ENCODE measurements around the gene EFHC1. TPM values are rescaled to one million over a fixed set of nuclear protein-coding genes. Genes with fewer than 3 reads are reported as not detected.
A peak's percentile ranks its signal among the peaks of the same experiment; 100 is the strongest.
"Not testable (repeated sequence)": the region's sequence is repeated elsewhere in the genome, so short reads cannot be mapped to it uniquely, and the experiment has no call there.

EFHC1 gene
- total RNA-seq (2014; rRNA removed; shearing (Covaris generic)) = 28.7 and 35.3 TPM in 2 replicates
- 41.8 and 64.7 TPM in 2 replicates for polyA plus RNA-seq (2014; cell fraction: nucleus; rRNA removed)

GRCh38 chr6:52419809-52420667, at the start of gene EFHC1:
EFHC1 (plus strand) TSS chr6:52420342; CDS start chr6:52420411, 69 bp downstream.
- peak; percentile 93 for DNase-seq (ENCODE audit: extremely low read depth, low read depth)

- DNase-seq (ENCODE audit: extremely low read depth, low read depth) = no peak
Measured at GRCh38 chr6:52371656-52372191, 48.4 kb upstream of the EFHC1 start.

- no peak for DNase-seq (ENCODE audit: extremely low read depth, low read depth)
Measured at GRCh38 chr6:52373151-52373690, 46.9 kb upstream of the EFHC1 start.

- no peak for DNase-seq (ENCODE audit: extremely low read depth, low read depth)
Measured at GRCh38 chr6:52374247-52374646, 45.9 kb upstream of the EFHC1 start.

- no peak for DNase-seq (ENCODE audit: extremely low read depth, low read depth)
Measured at GRCh38 chr6:52375780-52376556, 44.2 kb upstream of the EFHC1 start.

GRCh38 chr6:52376763-52377162, 43.4 kb upstream of the EFHC1 start:
- no peak for DNase-seq (ENCODE audit: extremely low read depth, low read depth)

GRCh38 chr6:52377538-52378221, 42.5 kb upstream of the EFHC1 start:
- DNase-seq (ENCODE audit: extremely low read depth, low read depth) = no peak

GRCh38 chr6:52381249-52381648, 38.9 kb upstream of the EFHC1 start:
- no peak for DNase-seq (ENCODE audit: extremely low read depth, low read depth)

- DNase-seq (ENCODE audit: extremely low read depth, low read depth) = no peak
Measured at GRCh38 chr6:52384145-52384766, 35.9 kb upstream of the EFHC1 start.

GRCh38 chr6:52385074-52385473, 35.1 kb upstream of the EFHC1 start:
- DNase-seq (ENCODE audit: extremely low read depth, low read depth) = no peak

- DNase-seq (ENCODE audit: extremely low read depth, low read depth) = not testable (repeated sequence)
Measured at GRCh38 chr6:52388119-52388518, 32.0 kb upstream of the EFHC1 start.

- DNase-seq (ENCODE audit: extremely low read depth, low read depth) = no peak
Measured at GRCh38 chr6:52388790-52389189, 31.4 kb upstream of the EFHC1 start.

- DNase-seq (ENCODE audit: extremely low read depth, low read depth) = no peak
Measured at GRCh38 chr6:52389264-52389625, 30.9 kb upstream of the EFHC1 start.

- DNase-seq (ENCODE audit: extremely low read depth, low read depth) = no peak
Measured at GRCh38 chr6:52389626-52390360, 30.3 kb upstream of the EFHC1 start.

GRCh38 chr6:52390361-52390727, 29.8 kb upstream of the EFHC1 start:
- no peak for DNase-seq (ENCODE audit: extremely low read depth, low read depth)

- no peak for DNase-seq (ENCODE audit: extremely low read depth, low read depth)
Measured at GRCh38 chr6:52391599-52391998, 28.5 kb upstream of the EFHC1 start.

GRCh38 chr6:52392944-52393343, 27.2 kb upstream of the EFHC1 start:
- DNase-seq (ENCODE audit: extremely low read depth, low read depth) = no peak

- DNase-seq (ENCODE audit: extremely low read depth, low read depth) = no peak
Measured at GRCh38 chr6:52393780-52394179, 26.4 kb upstream of the EFHC1 start.

GRCh38 chr6:52394251-52394666, 25.9 kb upstream of the EFHC1 start:
- no peak for DNase-seq (ENCODE audit: extremely low read depth, low read depth)
